Measurements from ENCODE around the gene SH3BP5. TPM values are rescaled to one million over a fixed set of nuclear protein-coding genes. Genes with fewer than 3 reads are reported as not detected.
"Not testable (repeated sequence)": the region's sequence is repeated elsewhere in the genome, so short reads cannot be mapped to it uniquely, and the experiment has no call there.

Gene SH3BP5
- total and polyA plus RNA-seq, 8 donors: 2.8 to 9.8 (median 6.2) TPM

GRCh38 chr3:15372918-15373317, 40.5 kb upstream of the SH3BP5 start:
- ATAC-seq: no peak
- 73 to 75% methylated on average over 4 of the region's 4 CpGs for WGBS, 2 donors
- no peak for TF ChIP-seq CTCF (IDR thresholded peaks at IDR 0.05)
- FAIRE-seq: no peak
- DNase-seq: no peak
- H3K27me3 ChIP-seq: no peaks in the 10 kb centered on the region
- intact Hi-C loops (cut with DNase I): no loop called here
- H3K36me3 ChIP-seq: no peaks in the 10 kb centered on the region
- no peak overlapping the region for H3K27ac ChIP-seq
- no peaks in the 10 kb centered on the region for H3K4me1 ChIP-seq
- H3K9me3 ChIP-seq: no peaks in the 10 kb centered on the region
- no peak overlapping the region for H3K4me3 ChIP-seq

GRCh38 chr3:15368561-15369135, 36.3 kb upstream of the SH3BP5 start:
- Histone ChIP-seq H3K9me3 (no peaks in the 10 kb centered on the region), H3K27ac (no peak overlapping the region), H3K4me1 (no peaks in the 10 kb centered on the region), H3K4me3 (no peak overlapping the region), H3K27me3 (no peaks in the 10 kb centered on the region), H3K36me3 (no peaks in the 10 kb centered on the region)
- DNase-seq (no peak), ATAC-seq (no peak), FAIRE-seq (no peak)
- TF ChIP-seq CTCF (IDR thresholded peaks at IDR 0.05): no peak
- intact Hi-C loops (cut with DNase I): no loop called here
- WGBS, 2 donors: 80 to 85% methylated on average over 6 of the region's 6 CpGs

- H3K27ac ChIP-seq: no peak overlapping the region
- H3K27me3 ChIP-seq: no peaks in the 10 kb centered on the region
- intact Hi-C loops (cut with DNase I): no loop called here
- no peak for FAIRE-seq
- TF ChIP-seq CTCF (IDR thresholded peaks at IDR 0.05): no peak
- H3K9me3 ChIP-seq: no peaks in the 10 kb centered on the region
- 30 to 36% methylated on average over 1 of the region's 1 CpG for WGBS, 2 donors
- DNase-seq: no peak
- ATAC-seq: no peak
- no peak overlapping the region for H3K4me3 ChIP-seq
- H3K4me1 ChIP-seq: no peaks in the 10 kb centered on the region
- H3K36me3 ChIP-seq: no peaks in the 10 kb centered on the region
Measured at GRCh38 chr3:15367059-15367458, 34.7 kb upstream of the SH3BP5 start.

GRCh38 chr3:15364078-15364477, 31.7 kb upstream of the SH3BP5 start:
- H3K4me1 ChIP-seq; FAIRE-seq; ATAC-seq; intact Hi-C loops (cut with DNase I); H3K9me3 ChIP-seq; H3K27me3 ChIP-seq; H3K36me3 ChIP-seq; H3K4me3 ChIP-seq; H3K27ac ChIP-seq: not testable (repeated sequence)
- WGBS, 2 donors: 13 to 21% methylated on average over 6 of the region's 6 CpGs
- DNase-seq: peak in 4 of 6 donors; percentile 20 to 50 (median 42)

GRCh38 chr3:15361494-15362214, 29.3 kb upstream of the SH3BP5 start:
- Histone ChIP-seq H3K27me3 (no peaks in the 10 kb centered on the region), H3K4me3 (no peak overlapping the region), H3K4me1 (no peaks in the 10 kb centered on the region), H3K27ac (peak overlapping the region in 1 of 4 donors; percentile 11), H3K9me3 (no peaks in the 10 kb centered on the region), H3K36me3 (no peaks in the 10 kb centered on the region)
- TF ChIP-seq CTCF (IDR thresholded peaks at IDR 0.05): no peak
- intact Hi-C loops (cut with DNase I): no loop called here
- peak in 1 of 4 donors; percentile 40 for ATAC-seq
- FAIRE-seq: no peak
- DNase-seq: no peak
- WGBS, 2 donors: 63 to 70% methylated on average over 11 of the region's 11 CpGs

All from pancreas (tissue), 10 donors.